Body of pancreas (tissue), 4 donors: ENCODE measurements around the gene MOAP1.

Experiments
- POLR2A ChIP-seq, 3 donors: fragments of 450-650 bp; IDR thresholded peaks; one replicate each; pipeline ENCODE4 v1.6.1; 2016; ENCODE audit warnings: antibody characterized with exemption in 3 of 3, mild to moderate bottlenecking in 2 of 3
- TF ChIP-seq, protein P1 (sequence below), 7 experiments: fragments of 450-650 bp in 4 of 7; fragments of 200-600 bp in 3 of 7; sonication (generic) in 3 of 7; IDR thresholded peaks; one replicate each; pipeline ENCODE4 v1.5.1; 2016 to 2019; ENCODE audit warnings: antibody characterized with exemption in 7 of 7

DNA sequence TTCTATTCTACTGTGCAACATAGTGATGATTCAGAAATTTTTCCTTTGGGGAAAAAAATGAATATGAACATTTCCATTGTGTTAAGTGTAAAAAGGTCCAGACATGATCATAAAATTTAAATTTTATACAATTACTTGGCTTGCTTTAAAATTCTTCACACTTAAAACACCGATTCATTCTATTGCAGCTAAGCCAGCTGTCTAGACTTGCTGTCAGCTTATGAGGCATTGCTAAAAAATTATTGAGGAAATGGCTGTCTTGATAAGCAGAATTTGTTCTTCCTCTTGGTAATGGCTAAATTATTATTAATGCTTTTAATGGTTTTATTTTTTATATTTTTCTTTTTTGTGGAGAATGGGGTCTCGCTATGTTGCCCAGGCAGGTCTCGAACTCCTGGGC is 2.3 kb upstream of the MOAP1 start:
- TF ChIP-seq, protein P1, sequence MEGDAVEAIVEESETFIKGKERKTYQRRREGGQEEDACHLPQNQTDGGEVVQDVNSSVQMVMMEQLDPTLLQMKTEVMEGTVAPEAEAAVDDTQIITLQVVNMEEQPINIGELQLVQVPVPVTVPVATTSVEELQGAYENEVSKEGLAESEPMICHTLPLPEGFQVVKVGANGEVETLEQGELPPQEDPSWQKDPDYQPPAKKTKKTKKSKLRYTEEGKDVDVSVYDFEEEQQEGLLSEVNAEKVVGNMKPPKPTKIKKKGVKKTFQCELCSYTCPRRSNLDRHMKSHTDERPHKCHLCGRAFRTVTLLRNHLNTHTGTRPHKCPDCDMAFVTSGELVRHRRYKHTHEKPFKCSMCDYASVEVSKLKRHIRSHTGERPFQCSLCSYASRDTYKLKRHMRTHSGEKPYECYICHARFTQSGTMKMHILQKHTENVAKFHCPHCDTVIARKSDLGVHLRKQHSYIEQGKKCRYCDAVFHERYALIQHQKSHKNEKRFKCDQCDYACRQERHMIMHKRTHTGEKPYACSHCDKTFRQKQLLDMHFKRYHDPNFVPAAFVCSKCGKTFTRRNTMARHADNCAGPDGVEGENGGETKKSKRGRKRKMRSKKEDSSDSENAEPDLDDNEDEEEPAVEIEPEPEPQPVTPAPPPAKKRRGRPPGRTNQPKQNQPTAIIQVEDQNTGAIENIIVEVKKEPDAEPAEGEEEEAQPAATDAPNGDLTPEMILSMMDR (IDR thresholded peaks at IDR 0.05): no peak
- no peak for TF ChIP-seq POLR2A (IDR thresholded peaks at IDR 0.05)
